PC-3 (cell line): ENCODE results near the gene GGCX. TPM values are rescaled to one million over a fixed set of nuclear protein-coding genes. Genes with fewer than 3 reads are reported as not detected.

Experiments
- ATAC-seq: fragments of 200-7000 bp; cut with Tn5 transposase; 2 replicates; pipeline ENCODE4 v1.9.1; 2020; ENCODE audit warnings: mild to moderate bottlenecking, moderate library complexity
- BruUV-seq: library from RNA; stranded (reverse); fragments of 400-500 nt; replicated peaks from 2 replicates; lab custom pipeline; 2021; lab: Mats Ljungman, UMichigan
- CTCF ChIA-PET: fragments of 300-600 bp; sonication (Branson Sonifier 250); formaldehyde crosslinking; loops from one replicate; lab custom pipeline; 2022; ENCODE audit warnings: antibody characterized with exemption; lab: Charles Lee
- POLR2A ChIA-PET: fragments of 300-600 bp; sonication (Branson Sonifier 250); formaldehyde crosslinking; loops from one replicate; lab custom pipeline; 2022; ENCODE audit warnings: antibody characterized with exemption; ENCODE audit not compliant: unreplicated experiment; lab: Charles Lee
- DNase-seq: peaks from one replicate; pipeline ENCODE4 v3.0.0-alpha.2; 2015
- H2AFZ ChIP-seq: fragments of 300-600 bp; sonication (generic); 2 replicates; pipeline ENCODE4 v1.6.0; 2016; ENCODE audit warnings: antibody characterized with exemption, low read length
- H3F3A ChIP-seq: fragments of 300-600 bp; sonication (generic); one replicate; pipeline ENCODE4 v1.6.0; 2017; ENCODE audit warnings: antibody characterized with exemption, low read length, control low read depth, mild to moderate bottlenecking; ENCODE audit not compliant: unreplicated experiment
- H3K27ac ChIP-seq: fragments of 300-600 bp; sonication (generic); 2 replicates; pipeline ENCODE4 v1.5.1; 2016; ENCODE audit warnings: mild to moderate bottlenecking, low read length
- H3K27me3 ChIP-seq: fragments of 300-600 bp; sonication (generic); 2 replicates; pipeline ENCODE4 v1.6.1; 2016; ENCODE audit warnings: low read length, mixed read lengths
- H3K36me3 ChIP-seq: fragments of 300-600 bp; sonication (generic); 2 replicates; pipeline ENCODE4 v1.6.1; 2016; ENCODE audit warnings: low read depth, mixed run types, low read length, mixed read lengths
- H3K4me1 ChIP-seq: fragments of 300-600 bp; sonication (generic); 2 replicates; pipeline ENCODE4 v1.5.1; 2016; ENCODE audit warnings: low read length; ENCODE audit not compliant: insufficient read depth
- H3K4me2 ChIP-seq: fragments of 300-600 bp; sonication (generic); 2 replicates; pipeline ENCODE4 v1.6.0; 2016; ENCODE audit warnings: low read length
- H3K4me3 ChIP-seq: fragments of 300-600 bp; sonication (generic); 2 replicates; pipeline ENCODE4 v1.5.1; 2016; ENCODE audit warnings: mild to moderate bottlenecking, low read length, mixed read lengths
- H3K79me2 ChIP-seq: fragments of 300-600 bp; sonication (generic); 2 replicates; pipeline ENCODE4 v1.6.1; 2017; ENCODE audit warnings: low read length, mixed read lengths
- H3K9ac ChIP-seq: fragments of 300-600 bp; sonication (generic); 2 replicates; pipeline ENCODE4 v1.6.0; 2016; ENCODE audit warnings: mild to moderate bottlenecking, low read length
- H3K9me2 ChIP-seq: fragments of 300-600 bp; sonication (generic); replicated peaks from 2 replicates; pipeline ENCODE4 v1.6.1; 2016; ENCODE audit warnings: mixed run types, low read length, mixed read lengths
- H3K9me3 ChIP-seq: fragments of 300-600 bp; sonication (generic); 2 replicates; pipeline ENCODE4 v1.6.1; 2016; ENCODE audit warnings: low read length, mixed read lengths
- H4K20me1 ChIP-seq: fragments of 300-600 bp; sonication (generic); 2 replicates; pipeline ENCODE4 v1.6.1; 2016; ENCODE audit warnings: low read length, mixed read lengths
- EZH2 ChIP-seq: fragments of 300-600 bp; sonication (generic); IDR thresholded peaks from one replicate; pipeline ENCODE4 v1.6.1; 2017; ENCODE audit warnings: antibody characterized with exemption, mild to moderate bottlenecking, low read length; ENCODE audit not compliant: unreplicated experiment
- EZH2phosphoT487 ChIP-seq: fragments of 300-600 bp; sonication (generic); IDR thresholded peaks from 2 replicates; pipeline ENCODE4 v1.6.1; 2018; ENCODE audit warnings: mild to moderate bottlenecking, antibody characterized with exemption, low read length, borderline replicate concordance
- intact Hi-C: fragments of 100-400 bp; cut with micrococcal nuclease; formaldehyde crosslinking; loops from 2 replicates; pipeline ENCODE4 v1.9.0; 2023
- total RNA-seq: library from RNA; depleted of rRNA; stranded (reverse); fragments of >200 nt; gene quantifications from 2 replicates; pipeline ENCODE4 v1.2.3, GENCODE V29; 2014
- TF ChIP-seq, protein P1 (sequence below): fragments of 300-600 bp; sonication (generic); conservative IDR thresholded peaks from 2 replicates; pipeline ENCODE4 v1.5.1; 2017; ENCODE audit warnings: antibody characterized with exemption, low read depth, mild to moderate bottlenecking, low read length

GGCX gene
- total RNA-seq, 1 experiment from 2014 or later: 46.7 TPM

DNA sequence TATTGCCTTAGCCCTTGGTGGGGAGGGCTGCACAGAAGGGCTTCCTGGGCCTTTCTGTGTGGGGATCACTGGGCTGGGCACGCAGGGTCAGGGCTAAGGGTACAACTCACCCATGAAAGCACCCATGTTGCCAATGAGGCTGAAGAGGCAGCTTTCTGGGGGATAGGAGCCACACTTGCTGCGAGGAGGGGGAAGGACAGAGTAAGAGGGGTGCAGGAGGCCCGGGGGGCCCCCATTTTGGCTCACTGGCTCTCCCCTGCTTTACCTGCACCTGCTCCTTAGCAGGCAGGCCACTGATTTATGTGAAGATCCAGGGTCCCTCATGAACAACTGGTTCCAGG lies 38.9 kb upstream of the GGCX start:
- Histone ChIP-seq H4K20me1 (no peaks in the 10 kb centered on the region), H3K27ac (no peak overlapping the region), H3K9me2 (no peaks in the 10 kb centered on the region), H3K36me3 (peaks cover 13% of the 10 kb centered on the region; the same call in 1 of the 2 replicates), H3K4me1 (peaks cover 13% of the 10 kb centered on the region), H3F3A (no peaks in the 10 kb centered on the region), H3K9me3 (no peaks in the 10 kb centered on the region), H3K4me3 (no peak overlapping the region), H2AFZ (no peak overlapping the region), H3K79me2 (peaks cover 20% of the 10 kb centered on the region), H3K9ac (no peak overlapping the region), H3K27me3 (no peaks in the 10 kb centered on the region), H3K4me2 (no peak overlapping the region)
- BruUV-seq: no TSS peak
- no peak for ATAC-seq
- TF ChIP-seq, protein P1, sequence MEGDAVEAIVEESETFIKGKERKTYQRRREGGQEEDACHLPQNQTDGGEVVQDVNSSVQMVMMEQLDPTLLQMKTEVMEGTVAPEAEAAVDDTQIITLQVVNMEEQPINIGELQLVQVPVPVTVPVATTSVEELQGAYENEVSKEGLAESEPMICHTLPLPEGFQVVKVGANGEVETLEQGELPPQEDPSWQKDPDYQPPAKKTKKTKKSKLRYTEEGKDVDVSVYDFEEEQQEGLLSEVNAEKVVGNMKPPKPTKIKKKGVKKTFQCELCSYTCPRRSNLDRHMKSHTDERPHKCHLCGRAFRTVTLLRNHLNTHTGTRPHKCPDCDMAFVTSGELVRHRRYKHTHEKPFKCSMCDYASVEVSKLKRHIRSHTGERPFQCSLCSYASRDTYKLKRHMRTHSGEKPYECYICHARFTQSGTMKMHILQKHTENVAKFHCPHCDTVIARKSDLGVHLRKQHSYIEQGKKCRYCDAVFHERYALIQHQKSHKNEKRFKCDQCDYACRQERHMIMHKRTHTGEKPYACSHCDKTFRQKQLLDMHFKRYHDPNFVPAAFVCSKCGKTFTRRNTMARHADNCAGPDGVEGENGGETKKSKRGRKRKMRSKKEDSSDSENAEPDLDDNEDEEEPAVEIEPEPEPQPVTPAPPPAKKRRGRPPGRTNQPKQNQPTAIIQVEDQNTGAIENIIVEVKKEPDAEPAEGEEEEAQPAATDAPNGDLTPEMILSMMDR: no peak
- no peak for TF ChIP-seq EZH2
- DNase-seq: no peak
- ChIA-PET POLR2A (no interaction called here), CTCF (no interaction called here)
- intact Hi-C loops: loop anchor here (5.0 kb wide), 1 partner anchor 273 kb away; the partner anchor contains the start of gene TGOLN2

DNA sequence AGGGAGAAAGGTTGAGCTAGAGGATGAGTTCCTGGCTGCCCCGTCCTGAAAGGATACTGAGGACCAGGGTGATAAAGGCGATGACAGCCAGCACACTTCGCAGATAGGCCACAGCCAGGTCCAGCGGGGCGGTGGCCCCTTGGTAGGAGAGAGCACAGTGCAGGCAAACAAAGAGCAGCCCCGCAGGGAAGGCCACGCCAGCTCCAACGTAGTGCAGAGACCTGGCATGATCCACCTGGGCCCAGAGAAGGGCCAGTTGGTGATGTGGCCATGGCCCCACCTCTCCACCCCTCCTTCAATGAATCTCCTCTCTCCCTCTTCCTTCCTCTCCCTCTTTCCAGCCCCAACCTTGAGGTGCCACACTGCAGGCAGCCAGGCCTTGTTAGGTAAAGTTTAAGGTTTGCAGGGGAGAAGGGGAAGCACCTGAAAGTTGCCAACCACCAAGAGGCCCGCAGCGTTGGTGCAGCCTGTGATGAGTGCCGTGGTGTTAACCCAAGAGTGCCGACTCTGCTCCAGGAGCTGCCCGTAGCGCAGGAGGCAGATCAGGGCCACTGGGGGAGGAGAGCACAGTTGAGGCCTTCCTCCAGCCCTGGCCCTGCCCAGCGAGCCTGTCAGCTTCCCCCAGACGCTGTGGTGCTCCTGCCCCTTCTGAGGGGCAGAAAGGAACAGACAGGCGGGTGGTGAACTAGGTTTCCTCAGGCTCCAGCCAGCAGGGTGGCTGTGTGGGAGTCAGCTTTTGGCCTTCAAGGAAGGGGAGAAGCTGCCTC lies 38.4 kb upstream of the GGCX start:
- H3K79me2 ChIP-seq: peaks cover 20% of the 10 kb centered on the region
- H3K27ac ChIP-seq: no peak overlapping the region
- no peak overlapping the region for H3K4me3 ChIP-seq
- intact Hi-C loops: loop anchor here (5.0 kb wide), 1 partner anchor 272 kb away; the partner anchor contains the start of gene TGOLN2
- no peak overlapping the region for H2AFZ ChIP-seq
- DNase-seq (no peak), ATAC-seq (no peak)
- H3K27me3 ChIP-seq: no peaks in the 10 kb centered on the region
- no peak overlapping the region for H3K4me2 ChIP-seq
- H3K4me1 ChIP-seq: peaks cover 16% of the 10 kb centered on the region
- no peaks in the 10 kb centered on the region for H4K20me1 ChIP-seq
- H3F3A ChIP-seq: no peaks in the 10 kb centered on the region
- CTCF ChIA-PET: no interaction called here
- no TSS peak for BruUV-seq
- POLR2A ChIA-PET: interaction anchor here (0.6 kb wide), 1 partner anchor 51 kb away, joined by 3 read pairs; no protein-coding TSS in a partner anchor
- no peaks in the 10 kb centered on the region for H3K9me3 ChIP-seq
- H3K9ac ChIP-seq: no peak overlapping the region
- TF ChIP-seq EZH2phosphoT487: no peak
- TF ChIP-seq, protein P1: no peak
- no peak for TF ChIP-seq EZH2
- peaks cover 13% of the 10 kb centered on the region; the same call in 1 of the 2 replicates for H3K36me3 ChIP-seq
- no peaks in the 10 kb centered on the region for H3K9me2 ChIP-seq
